HCT116 (cell line): ENCODE results near the gene RLN3.

Source experiments
- CEBPB ChIP-seq: IDR thresholded peaks from 2 replicates; pipeline ENCODE4 v1.6.1; 2012; ENCODE audit warnings: low read depth
- EZH2 ChIP-seq: fragments of 200-600 bp; sonication (generic); IDR thresholded peaks from 2 replicates; pipeline ENCODE4 v1.6.1; 2017; ENCODE audit warnings: antibody characterized with exemption, mixed run types
- EZH2phosphoT487 ChIP-seq: fragments of 200-600 bp; IDR thresholded peaks from 2 replicates; pipeline ENCODE4 v1.6.1; 2018; ENCODE audit warnings: antibody characterized with exemption, borderline replicate concordance
- JUND ChIP-seq: IDR thresholded peaks from 2 replicates; pipeline ENCODE4 v1.6.1; 2012
- POLR2A ChIP-seq: IDR thresholded peaks from 2 replicates; pipeline ENCODE4 v1.7.0; 2011; ENCODE audit warnings: borderline replicate concordance; ENCODE audit not compliant: insufficient read depth, insufficient read length; ENCODE audit errors: extremely low read depth
- POLR2AphosphoS5 ChIP-seq: IDR thresholded peaks from 2 replicates; pipeline ENCODE4 v1.6.1; 2011; ENCODE audit warnings: mild to moderate bottlenecking, low read depth, low read length, moderate library complexity
- SP1 ChIP-seq: IDR thresholded peaks from 2 replicates; pipeline ENCODE4 v1.6.1; 2012; ENCODE audit warnings: low read depth
- ZFX ChIP-seq: fragments of 450-650 bp; IDR thresholded peaks from 2 replicates; pipeline ENCODE4 v1.6.1; 2017
- ZNF274 ChIP-seq: fragments of 200-500 bp; sonication (Bioruptor generic); IDR thresholded peaks from 2 replicates; pipeline ENCODE4 v1.6.1; 2014; ENCODE audit warnings: mild to moderate bottlenecking, low read depth, low read length, inconsistent platforms
- TF ChIP-seq, protein P1 (sequence below), 3 experiments: fragments of 200-600 bp in 1 of 3; sonication (generic) in 1 of 3; IDR thresholded peaks in 2 of 3; conservative IDR thresholded peaks in 1 of 3; 2 replicates each; pipeline ENCODE4 v1.5.1; 2012 to 2017; ENCODE audit warnings: low read depth in 2 of 3, low read length in 2 of 3, antibody characterized with exemption in 1 of 3, borderline replicate concordance in 1 of 3, control low read depth in 1 of 3, mild to moderate bottlenecking in 1 of 3, mixed read lengths in 1 of 3, mixed run types in 1 of 3, moderate library complexity in 1 of 3; ENCODE audit not compliant: insufficient read depth in 1 of 3

DNA sequence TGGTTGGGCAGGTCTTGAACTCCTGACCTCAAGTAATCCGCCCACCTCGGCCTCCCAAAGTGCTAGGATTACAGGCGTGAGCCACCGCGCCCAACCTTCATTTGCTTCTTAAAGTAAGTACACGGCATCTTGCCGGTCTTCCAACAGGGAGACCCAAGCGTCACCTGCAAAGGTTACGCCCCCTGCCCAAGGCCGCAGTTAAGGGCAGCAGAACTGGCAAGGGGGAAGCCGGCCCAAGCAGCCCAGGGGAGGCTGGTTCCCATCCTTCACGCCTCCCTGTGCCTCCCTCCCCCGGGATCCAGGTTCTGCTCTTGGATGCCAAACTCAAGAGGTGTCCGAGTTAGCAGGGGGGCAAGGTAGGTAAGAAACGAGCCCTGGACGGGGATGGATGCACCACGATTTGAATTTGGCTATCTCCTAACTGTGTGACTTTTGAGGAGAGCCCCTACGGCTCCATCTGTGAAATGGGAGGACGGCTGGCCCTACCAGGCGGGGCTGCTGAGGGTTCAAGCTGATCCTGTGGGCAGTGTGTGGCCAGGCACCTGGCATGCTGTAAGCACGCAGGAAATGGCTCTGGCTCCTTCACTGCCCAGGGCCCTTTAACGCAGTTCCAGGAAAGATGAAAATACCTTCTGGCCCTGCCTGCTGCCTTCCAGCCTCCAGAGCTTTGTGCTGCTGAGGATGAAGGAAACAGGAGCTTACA lies 30.9 kb upstream of the RLN3 start:
- TF ChIP-seq, protein P1, sequence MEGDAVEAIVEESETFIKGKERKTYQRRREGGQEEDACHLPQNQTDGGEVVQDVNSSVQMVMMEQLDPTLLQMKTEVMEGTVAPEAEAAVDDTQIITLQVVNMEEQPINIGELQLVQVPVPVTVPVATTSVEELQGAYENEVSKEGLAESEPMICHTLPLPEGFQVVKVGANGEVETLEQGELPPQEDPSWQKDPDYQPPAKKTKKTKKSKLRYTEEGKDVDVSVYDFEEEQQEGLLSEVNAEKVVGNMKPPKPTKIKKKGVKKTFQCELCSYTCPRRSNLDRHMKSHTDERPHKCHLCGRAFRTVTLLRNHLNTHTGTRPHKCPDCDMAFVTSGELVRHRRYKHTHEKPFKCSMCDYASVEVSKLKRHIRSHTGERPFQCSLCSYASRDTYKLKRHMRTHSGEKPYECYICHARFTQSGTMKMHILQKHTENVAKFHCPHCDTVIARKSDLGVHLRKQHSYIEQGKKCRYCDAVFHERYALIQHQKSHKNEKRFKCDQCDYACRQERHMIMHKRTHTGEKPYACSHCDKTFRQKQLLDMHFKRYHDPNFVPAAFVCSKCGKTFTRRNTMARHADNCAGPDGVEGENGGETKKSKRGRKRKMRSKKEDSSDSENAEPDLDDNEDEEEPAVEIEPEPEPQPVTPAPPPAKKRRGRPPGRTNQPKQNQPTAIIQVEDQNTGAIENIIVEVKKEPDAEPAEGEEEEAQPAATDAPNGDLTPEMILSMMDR (IDR thresholded peaks at IDR 0.05 in 2 of 3, conservative IDR thresholded peaks at IDR 0.05 in 1 of 3; ENCODE audit: borderline replicate concordance in 1 of 3, insufficient read depth in 1 of 3, low read depth in 2 of 3, low read length in 2 of 3): no peak
- TF ChIP-seq POLR2A: no peak
- no peak for TF ChIP-seq EZH2phosphoT487
- TF ChIP-seq ZNF274: no peak
- TF ChIP-seq ZFX: no peak
- no peak for TF ChIP-seq POLR2AphosphoS5
- TF ChIP-seq EZH2: no peak
- TF ChIP-seq CEBPB: no peak
- TF ChIP-seq SP1: no peak
- no peak for TF ChIP-seq JUND
